K562 (cell line): ENCODE measurements around the gene CASP6. TPM values are rescaled to one million over a fixed set of nuclear protein-coding genes. Genes with fewer than 3 reads are reported as not detected.

ENCODE experiments used
- ARHGAP35 ChIP-seq: fragments of 450-650 bp; IDR thresholded peaks from 2 replicates; pipeline ENCODE4 v1.6.1; 2018; ENCODE audit not compliant: partially characterized antibody
- ATF1 ChIP-seq, 2 experiments: fragments of 450-650 bp in 1 of 2; IDR thresholded peaks; 2 replicates each; pipeline ENCODE4 v1.6.1; 2016; ENCODE audit warnings: missing compliant biosample characterization in 1 of 2, missing genetic modification characterization in 1 of 2
- CBX2 ChIP-seq: fragments of 200-600 bp; sonication (generic); IDR thresholded peaks from one replicate; pipeline ENCODE4 v1.6.1; 2012; ENCODE audit warnings: mild to moderate bottlenecking, low read length, inconsistent platforms; ENCODE audit not compliant: insufficient read depth, poor library complexity, severe bottlenecking
- DLX4 ChIP-seq: fragments of 250-450 bp; sonication (Bioruptor Pico); IDR thresholded peaks from 2 replicates; pipeline ENCODE4 v1.6.1; 2021; ENCODE audit warnings: mild to moderate bottlenecking
- ELF2 ChIP-seq: fragments of 250-450 bp; sonication (Bioruptor Pico); IDR thresholded peaks from 2 replicates; pipeline ENCODE4 v1.5.0; 2021; ENCODE audit warnings: mild to moderate bottlenecking
- HOMEZ ChIP-seq: fragments of 250-450 bp; sonication (Bioruptor Pico); IDR thresholded peaks from 2 replicates; pipeline ENCODE4 v1.4.0; 2020; ENCODE audit warnings: mild to moderate bottlenecking, moderate library complexity
- KLF6 ChIP-seq: fragments of 250-450 bp; sonication (Bioruptor Pico); IDR thresholded peaks from 2 replicates; pipeline ENCODE4 v1.4.0; 2020; ENCODE audit warnings: mild to moderate bottlenecking, moderate library complexity, borderline replicate concordance
- LARP7 ChIP-seq: fragments of 450-650 bp; IDR thresholded peaks from 2 replicates; pipeline ENCODE4 v1.6.1; 2016
- NCOA1 ChIP-seq: fragments of 450-650 bp; IDR thresholded peaks from 2 replicates; pipeline ENCODE4 v1.6.1; 2016; ENCODE audit warnings: low read depth
- NEUROD1 ChIP-seq: fragments of 150-350 bp; IDR thresholded peaks from 2 replicates; pipeline ENCODE4 v1.6.1; 2014; ENCODE audit warnings: borderline replicate concordance, low read length, low read depth; ENCODE audit not compliant: partially characterized antibody
- RHOXF2B ChIP-seq: fragments of 250-450 bp; sonication (Bioruptor Pico); conservative IDR thresholded peaks from 2 replicates; pipeline ENCODE4 v1.5.1; 2021
- SMAD3 ChIP-seq: fragments of 450-650 bp; formaldehyde crosslinking; conservative IDR thresholded peaks from 2 replicates; pipeline ENCODE4 v1.4.0; 2020; ENCODE audit warnings: mild to moderate bottlenecking
- SMARCE1 ChIP-seq: fragments of 450-650 bp; IDR thresholded peaks from 2 replicates; pipeline ENCODE4 v1.7.1; 2016; ENCODE audit warnings: mild to moderate bottlenecking
- SPI1 ChIP-seq: IDR thresholded peaks from 2 replicates; pipeline ENCODE4 v1.6.1; 2011; ENCODE audit warnings: low read depth, low read length, control low read depth, borderline replicate concordance
- TCF3 ChIP-seq: sonication (generic); formaldehyde crosslinking; IDR thresholded peaks from 2 replicates; pipeline ENCODE4 v1.4.0; 2020; ENCODE audit warnings: mild to moderate bottlenecking, missing genetic modification reagents
- UBTF ChIP-seq, 2 experiments: IDR thresholded peaks; 2 replicates each; pipeline ENCODE4 v1.6.1; 2012; ENCODE audit warnings: improper control_type of control experiment in 2 of 2, low read depth in 2 of 2, low read length in 2 of 2, borderline replicate concordance in 1 of 2
- ZFP30 ChIP-seq: fragments of 250-450 bp; sonication (Bioruptor Pico); IDR thresholded peaks from 2 replicates; pipeline ENCODE4 v1.8.0; 2022; ENCODE audit warnings: moderate library complexity, mild to moderate bottlenecking, inconsistent platforms, borderline replicate concordance
- ZHX1 ChIP-seq: fragments of 150-350 bp; conservative IDR thresholded peaks from 2 replicates; pipeline ENCODE4 v1.6.1; 2014; ENCODE audit warnings: low read length
- ZNF134 ChIP-seq: fragments of 250-450 bp; sonication (Bioruptor Pico); conservative IDR thresholded peaks from 2 replicates; pipeline ENCODE4 v1.4.0; 2020
- ZNF197 ChIP-seq: fragments of 200-800 bp; sonication (Bioruptor generic); IDR thresholded peaks from 2 replicates; pipeline ENCODE4 v1.6.1; 2016; ENCODE audit warnings: low read depth, missing genetic modification characterization, missing compliant biosample characterization
- ZNF232 ChIP-seq: sonication (generic); formaldehyde crosslinking; IDR thresholded peaks from 2 replicates; pipeline ENCODE4 v1.8.0; 2022; ENCODE audit warnings: mild to moderate bottlenecking, missing genetic modification reagents
- ZNF311 ChIP-seq: fragments of 250-450 bp; sonication (Bioruptor Pico); IDR thresholded peaks from 2 replicates; pipeline ENCODE4 v1.4.0; 2020; ENCODE audit warnings: mild to moderate bottlenecking, moderate library complexity
- polyA plus RNA-seq, 8 experiments: library from polyadenylated mRNA; depleted of rRNA in 4 of 8; stranded (reverse) in 5 of 8; unstranded in 3 of 8; fragments of >200 nt; fragmentation: Nextera tagmentation in 2 of 8; fragmentation: Illumina TruSeq in 1 of 8; extraction: Ambion mirVana in 2 of 8; extraction: Trizol in 1 of 8; gene quantifications; 2 replicates each; pipeline versions ENCODE4 v1.2.1 to v1.2.3, GENCODE V29; 2011 to 2014; ENCODE audit warnings: inconsistent platforms in 1 of 8, missing spikeins in 1 of 8
- total RNA-seq, 7 experiments: library from RNA; depleted of rRNA in 6 of 7; stranded (reverse); fragments of >200 nt in 6 of 7; fragmentation: Illumina TruSeq in 2 of 7; extraction: Trizol in 2 of 7; gene quantifications; 2 replicates each; pipeline versions ENCODE4 v1.2.1 to v1.2.3, GENCODE V29; 2011 to 2021; ENCODE audit warnings: low replicate concordance in 1 of 7

CASP6 gene
- total and polyA plus RNA-seq, 9 of the 15 experiments (the other 6 are each of a cell fraction or from before 2014, with no cell fraction given): 20.8 to 72.7 (median 39.1) TPM

GRCh38 chr4:109702950-109703663 lies at the start of gene CASP6 (continued):
- TF ChIP-seq ZHX1: no peak
- TF ChIP-seq ZNF197: no peak
- TF ChIP-seq NCOA1: no peak
- TF ChIP-seq ZNF311: no peak
- TF ChIP-seq NEUROD1: peak; percentile 45
- no peak for TF ChIP-seq LARP7
- TF ChIP-seq SPI1: no peak
- TF ChIP-seq ZNF232 (CRISPR knock-in tag): no peak
- no peak for TF ChIP-seq RHOXF2B (CRISPR knock-in tag)
- no peak for TF ChIP-seq ZFP30 (CRISPR knock-in tag)
- no peak for TF ChIP-seq CBX2
- TF ChIP-seq SMAD3: no peak; the same call in 1 of the 2 replicates
- TF ChIP-seq ATF1 (CRISPR knock-in tag; IDR thresholded peaks at IDR 0.05): no peak
- TF ChIP-seq ATF1 (tag; IDR thresholded peaks at IDR 0.05): peak; percentile 47
- TF ChIP-seq SMARCE1: no peak
- TF ChIP-seq ZNF134: no peak
- TF ChIP-seq HOMEZ (CRISPR knock-in tag): 0 out of 2 replicates have a peak, but pooled peaks have one; percentile 62
- no peak for TF ChIP-seq DLX4 (CRISPR knock-in tag)
- peak in 1 of 2 experiments; percentile 56; a peak in 2 of 4 replicates for TF ChIP-seq UBTF (IDR thresholded peaks at IDR 0.05; ENCODE audit: borderline replicate concordance in 1 of 2, low read depth in 2 of 2, low read length in 2 of 2)
- TF ChIP-seq KLF6 (CRISPR knock-in tag): no peak
- no peak for TF ChIP-seq ARHGAP35
- peak; percentile 42; the same call in 1 of the 2 replicates for TF ChIP-seq ELF2
- TF ChIP-seq TCF3 (CRISPR knock-in tag): no peak
